Measurements from ENCODE around the gene HSPA9.

DNA sequence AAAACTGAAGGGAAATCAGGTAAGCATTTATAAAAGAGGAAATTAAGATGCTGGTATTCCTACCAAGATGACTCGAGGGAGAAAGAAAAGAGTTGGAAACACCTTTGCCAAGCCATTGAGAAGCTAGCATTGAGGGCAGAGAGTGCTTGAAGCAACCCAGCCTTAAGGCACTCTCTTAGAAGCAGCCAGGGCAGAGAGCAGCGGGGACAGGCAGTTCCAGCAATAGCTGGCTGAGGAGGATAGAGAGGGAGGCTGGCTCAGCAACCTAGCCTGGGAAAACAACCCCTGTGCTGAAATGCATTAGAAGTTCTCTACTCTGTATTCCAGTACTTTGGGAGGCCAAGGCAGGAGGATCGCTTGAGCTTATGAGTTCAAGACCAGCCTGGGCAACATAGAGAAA is 40.3 kb upstream of the HSPA9 start:
- no peak for TF ChIP-seq PTRF (tag; IDR thresholded peaks at IDR 0.05)
- TF ChIP-seq CTBP1 (IDR thresholded peaks at IDR 0.05; ENCODE audit: borderline replicate concordance) = no peak
- no peak for TF ChIP-seq FOXJ3 (CRISPR knock-in tag; IDR thresholded peaks at IDR 0.05)
- no peak for TF ChIP-seq EZH2 (IDR thresholded peaks at IDR 0.05; ENCODE audit: borderline replicate concordance, low read depth, low read length)
- TF ChIP-seq, protein P1, sequence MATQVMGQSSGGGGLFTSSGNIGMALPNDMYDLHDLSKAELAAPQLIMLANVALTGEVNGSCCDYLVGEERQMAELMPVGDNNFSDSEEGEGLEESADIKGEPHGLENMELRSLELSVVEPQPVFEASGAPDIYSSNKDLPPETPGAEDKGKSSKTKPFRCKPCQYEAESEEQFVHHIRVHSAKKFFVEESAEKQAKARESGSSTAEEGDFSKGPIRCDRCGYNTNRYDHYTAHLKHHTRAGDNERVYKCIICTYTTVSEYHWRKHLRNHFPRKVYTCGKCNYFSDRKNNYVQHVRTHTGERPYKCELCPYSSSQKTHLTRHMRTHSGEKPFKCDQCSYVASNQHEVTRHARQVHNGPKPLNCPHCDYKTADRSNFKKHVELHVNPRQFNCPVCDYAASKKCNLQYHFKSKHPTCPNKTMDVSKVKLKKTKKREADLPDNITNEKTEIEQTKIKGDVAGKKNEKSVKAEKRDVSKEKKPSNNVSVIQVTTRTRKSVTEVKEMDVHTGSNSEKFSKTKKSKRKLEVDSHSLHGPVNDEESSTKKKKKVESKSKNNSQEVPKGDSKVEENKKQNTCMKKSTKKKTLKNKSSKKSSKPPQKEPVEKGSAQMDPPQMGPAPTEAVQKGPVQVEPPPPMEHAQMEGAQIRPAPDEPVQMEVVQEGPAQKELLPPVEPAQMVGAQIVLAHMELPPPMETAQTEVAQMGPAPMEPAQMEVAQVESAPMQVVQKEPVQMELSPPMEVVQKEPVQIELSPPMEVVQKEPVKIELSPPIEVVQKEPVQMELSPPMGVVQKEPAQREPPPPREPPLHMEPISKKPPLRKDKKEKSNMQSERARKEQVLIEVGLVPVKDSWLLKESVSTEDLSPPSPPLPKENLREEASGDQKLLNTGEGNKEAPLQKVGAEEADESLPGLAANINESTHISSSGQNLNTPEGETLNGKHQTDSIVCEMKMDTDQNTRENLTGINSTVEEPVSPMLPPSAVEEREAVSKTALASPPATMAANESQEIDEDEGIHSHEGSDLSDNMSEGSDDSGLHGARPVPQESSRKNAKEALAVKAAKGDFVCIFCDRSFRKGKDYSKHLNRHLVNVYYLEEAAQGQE (IDR thresholded peaks at IDR 0.05; ENCODE audit: borderline replicate concordance) = no peak
- TF ChIP-seq, protein P1 (CRISPR knock-in tag; IDR thresholded peaks at IDR 0.05; ENCODE audit: low read depth) = no peak
- TF ChIP-seq, protein P2, sequence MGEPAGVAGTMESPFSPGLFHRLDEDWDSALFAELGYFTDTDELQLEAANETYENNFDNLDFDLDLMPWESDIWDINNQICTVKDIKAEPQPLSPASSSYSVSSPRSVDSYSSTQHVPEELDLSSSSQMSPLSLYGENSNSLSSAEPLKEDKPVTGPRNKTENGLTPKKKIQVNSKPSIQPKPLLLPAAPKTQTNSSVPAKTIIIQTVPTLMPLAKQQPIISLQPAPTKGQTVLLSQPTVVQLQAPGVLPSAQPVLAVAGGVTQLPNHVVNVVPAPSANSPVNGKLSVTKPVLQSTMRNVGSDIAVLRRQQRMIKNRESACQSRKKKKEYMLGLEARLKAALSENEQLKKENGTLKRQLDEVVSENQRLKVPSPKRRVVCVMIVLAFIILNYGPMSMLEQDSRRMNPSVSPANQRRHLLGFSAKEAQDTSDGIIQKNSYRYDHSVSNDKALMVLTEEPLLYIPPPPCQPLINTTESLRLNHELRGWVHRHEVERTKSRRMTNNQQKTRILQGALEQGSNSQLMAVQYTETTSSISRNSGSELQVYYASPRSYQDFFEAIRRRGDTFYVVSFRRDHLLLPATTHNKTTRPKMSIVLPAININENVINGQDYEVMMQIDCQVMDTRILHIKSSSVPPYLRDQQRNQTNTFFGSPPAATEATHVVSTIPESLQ (CRISPR knock-in tag; IDR thresholded peaks at IDR 0.05) = no peak
- no peak for TF ChIP-seq NR2C2 (CRISPR knock-in tag; IDR thresholded peaks at IDR 0.05)
- no peak for TF ChIP-seq NR2C2 (tag; IDR thresholded peaks at IDR 0.05)
- TF ChIP-seq FOXA3 (CRISPR knock-in tag; conservative IDR thresholded peaks at IDR 0.05 in 1 of 2, IDR thresholded peaks at IDR 0.05 in 1 of 2) = no peak
- TF ChIP-seq, protein P3, sequence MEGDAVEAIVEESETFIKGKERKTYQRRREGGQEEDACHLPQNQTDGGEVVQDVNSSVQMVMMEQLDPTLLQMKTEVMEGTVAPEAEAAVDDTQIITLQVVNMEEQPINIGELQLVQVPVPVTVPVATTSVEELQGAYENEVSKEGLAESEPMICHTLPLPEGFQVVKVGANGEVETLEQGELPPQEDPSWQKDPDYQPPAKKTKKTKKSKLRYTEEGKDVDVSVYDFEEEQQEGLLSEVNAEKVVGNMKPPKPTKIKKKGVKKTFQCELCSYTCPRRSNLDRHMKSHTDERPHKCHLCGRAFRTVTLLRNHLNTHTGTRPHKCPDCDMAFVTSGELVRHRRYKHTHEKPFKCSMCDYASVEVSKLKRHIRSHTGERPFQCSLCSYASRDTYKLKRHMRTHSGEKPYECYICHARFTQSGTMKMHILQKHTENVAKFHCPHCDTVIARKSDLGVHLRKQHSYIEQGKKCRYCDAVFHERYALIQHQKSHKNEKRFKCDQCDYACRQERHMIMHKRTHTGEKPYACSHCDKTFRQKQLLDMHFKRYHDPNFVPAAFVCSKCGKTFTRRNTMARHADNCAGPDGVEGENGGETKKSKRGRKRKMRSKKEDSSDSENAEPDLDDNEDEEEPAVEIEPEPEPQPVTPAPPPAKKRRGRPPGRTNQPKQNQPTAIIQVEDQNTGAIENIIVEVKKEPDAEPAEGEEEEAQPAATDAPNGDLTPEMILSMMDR (IDR thresholded peaks at IDR 0.05 in 2 of 3, conservative IDR thresholded peaks at IDR 0.05 in 1 of 3; ENCODE audit: insufficient read depth in 2 of 3, low read depth in 1 of 3, low read length in 3 of 3) = no peak
- no peak for TF ChIP-seq MAFK (IDR thresholded peaks at IDR 0.05; ENCODE audit: low read length)
- TF ChIP-seq CHD1 (IDR thresholded peaks at IDR 0.05; ENCODE audit: low read length) = no peak
- TF ChIP-seq CHD2 (IDR thresholded peaks at IDR 0.05; ENCODE audit: low read depth, low read length) = no peak

Measured in K562 (cell line).